GM10248 (cell line): Measurements from ENCODE around the gene PRAME.

Experiments
- CTCF ChIA-PET: fragments of 300-600 bp; sonication (Branson Sonifier 250); formaldehyde crosslinking; extraction: SDS; loops from one replicate; lab custom pipeline; 2021; ENCODE audit warnings: antibody characterized with exemption; lab: Yijun Ruan, JAX
- POLR2A ChIA-PET: fragments of 350-650 bp; sonication (Branson Sonifier 250); formaldehyde crosslinking; extraction: SDS; loops from one replicate; lab custom pipeline; 2020; ENCODE audit warnings: antibody characterized with exemption; lab: Yijun Ruan, JAX
- DNase-seq: peaks from one replicate; pipeline ENCODE4 v3.0.0; 2012; ENCODE audit errors: extremely low spot score
- CTCF ChIP-seq: IDR thresholded peaks from 2 replicates; pipeline ENCODE4 v1.5.1; 2012; ENCODE audit warnings: mild to moderate bottlenecking, low read depth; ENCODE audit errors: extremely low read depth, missing control alignments, control extremely low read depth

The PRAME gene

GRCh38 chr22:22574361-22574760 lies 15.3 kb upstream of the PRAME start:
- DNase-seq: no peak
- POLR2A ChIA-PET: no interaction called here
- TF ChIP-seq CTCF: no peak
- CTCF ChIA-PET: interaction anchor here (0.9 to 10.9 kb wide), 4 partner anchors 9 to 142 kb away, joined by 3 to 122 read pairs (median 3); no protein-coding TSS in a partner anchor

DNA sequence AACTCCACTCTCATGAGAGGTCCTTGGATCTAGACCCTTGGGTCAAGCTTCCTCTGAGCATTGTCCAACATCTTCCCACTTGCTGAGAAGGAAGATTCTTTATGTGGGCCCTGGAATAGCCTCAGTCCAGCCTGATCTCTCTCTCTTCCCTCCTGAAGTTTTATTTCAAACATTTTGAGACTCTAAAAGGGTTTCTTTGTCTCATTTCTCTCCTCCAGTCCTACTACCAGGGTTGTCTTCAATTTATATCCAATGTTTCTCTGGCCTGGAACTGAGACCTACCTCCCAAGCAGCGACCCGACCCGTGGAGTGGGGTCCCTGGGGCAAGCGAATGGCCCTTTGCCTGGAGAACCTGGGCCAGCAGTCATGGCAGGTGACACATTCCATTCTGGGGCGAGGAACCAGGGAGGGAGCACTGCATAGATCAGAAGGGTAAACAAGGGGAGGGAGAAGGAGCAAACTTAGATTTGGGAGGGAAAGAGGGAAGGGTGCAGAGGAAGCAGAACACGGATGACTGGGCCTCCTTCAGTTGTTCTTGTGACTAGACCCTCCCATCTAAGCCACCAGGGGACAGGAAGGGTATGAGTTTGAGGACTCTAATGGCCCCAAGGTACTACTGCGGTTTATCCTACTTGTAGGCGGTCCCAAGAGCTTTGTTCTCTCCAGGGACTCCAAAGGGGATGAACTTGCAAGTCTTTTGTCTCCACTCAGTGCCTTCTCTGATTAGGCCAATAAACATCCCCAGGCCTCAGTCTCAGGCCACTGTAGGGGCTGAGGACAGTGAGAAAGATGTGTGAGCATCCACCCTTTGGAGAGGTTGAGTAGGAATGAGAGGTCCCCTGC lies 14.2 kb upstream of the PRAME start:
- POLR2A ChIA-PET: no interaction called here
- no peak for DNase-seq
- CTCF ChIA-PET: interaction anchor here (1.0 to 10.9 kb wide), 4 partner anchors 10 to 369 kb away, joined by 3 to 122 read pairs (median 3); no protein-coding TSS in a partner anchor
- TF ChIP-seq CTCF: no peak

DNA sequence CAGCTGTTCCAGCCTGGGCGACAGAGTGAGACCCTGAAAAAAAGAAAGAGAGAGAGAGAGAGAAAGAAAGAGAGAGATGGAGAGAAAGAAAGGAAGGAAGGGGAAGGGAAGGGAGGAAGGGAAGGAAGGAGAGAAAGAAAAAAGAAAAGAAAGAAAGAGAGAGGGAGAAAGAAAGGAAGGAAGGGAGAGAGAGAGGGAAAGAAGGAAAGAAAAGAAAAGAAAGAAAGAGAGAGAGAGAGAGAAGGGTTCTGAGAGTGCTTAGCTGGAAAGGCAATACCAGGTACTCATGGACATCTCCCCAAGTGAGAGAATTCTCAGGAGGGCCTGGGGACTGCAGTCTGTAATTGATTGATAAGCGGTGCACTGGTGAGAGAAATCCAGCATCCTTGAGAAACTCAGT lies 12.8 kb upstream of the PRAME start:
- TF ChIP-seq CTCF: no peak
- no peak for DNase-seq
- ChIA-PET CTCF (interaction anchor here (0.8 to 1.6 kb wide), 2 partner anchors 15 to 370 kb away, joined by 3 to 4 read pairs; no protein-coding TSS in a partner anchor), POLR2A (no interaction called here)

DNA sequence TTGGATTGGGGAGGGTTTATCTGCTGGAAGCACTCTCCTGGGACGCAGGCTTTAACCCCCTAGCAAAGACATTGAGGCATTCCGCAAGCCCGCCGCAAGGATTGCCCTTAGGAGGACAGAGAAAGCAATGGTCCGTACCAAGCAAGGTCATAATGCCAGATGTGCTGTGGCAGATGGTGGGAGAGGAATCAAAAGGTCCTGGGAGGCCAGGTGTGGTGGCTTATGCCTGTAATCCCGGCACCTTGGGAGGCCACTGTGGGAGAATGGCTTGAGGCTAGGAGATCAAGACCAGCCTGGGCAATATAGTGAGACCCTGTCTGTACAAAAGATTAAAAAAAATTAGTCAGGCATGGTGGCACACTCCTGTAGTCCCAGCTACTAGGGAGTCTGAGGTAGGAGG lies 12.4 kb upstream of the PRAME start:
- CTCF ChIA-PET: interaction anchor here (2.7 kb wide), 1 partner anchor 12 kb away, joined by 7 read pairs; the partner anchor contains the start of gene PRAME
- DNase-seq: no peak
- POLR2A ChIA-PET: no interaction called here
- TF ChIP-seq CTCF: no peak

GRCh38 chr22:22569218-22569617 lies 10.2 kb upstream of the PRAME start:
- TF ChIP-seq CTCF: no peak
- POLR2A ChIA-PET: no interaction called here
- CTCF ChIA-PET: interaction anchor here (1.5 to 2.7 kb wide), 2 partner anchors 10 to 17 kb away, joined by 3 to 7 read pairs; partner anchors contain the start of gene PRAME
- no peak for DNase-seq

DNA sequence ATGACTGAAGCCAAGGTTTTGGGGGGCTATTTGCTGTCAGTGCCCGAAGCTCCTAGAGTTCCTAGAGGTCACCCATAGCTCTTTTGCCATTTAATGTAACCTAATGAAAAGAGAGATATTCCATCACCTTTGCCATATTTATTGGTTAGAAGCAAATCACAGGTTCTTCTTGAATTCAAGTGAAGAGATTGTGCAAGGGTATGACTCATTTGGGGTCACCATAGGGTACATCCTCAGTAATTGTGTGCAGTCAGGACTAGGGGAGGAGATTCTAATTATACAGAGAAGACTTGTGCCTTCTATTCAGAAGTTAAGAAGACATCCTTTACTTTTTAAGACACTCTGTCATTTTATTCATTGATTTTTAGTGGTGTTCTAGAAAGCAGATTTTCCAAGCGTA lies 6.9 kb upstream of the PRAME start:
- no peak for DNase-seq
- CTCF ChIA-PET: interaction anchor here (1.3 to 2.9 kb wide), 6 partner anchors 10 to 224 kb away, joined by 3 to 17 read pairs (median 4); no protein-coding TSS in a partner anchor
- TF ChIP-seq CTCF: no peak
- POLR2A ChIA-PET: no interaction called here
